ENCODE measurements around the gene GPX4.

GPX4 gene

GRCh38 chr19:1153891-1154730 lies 50.3 kb downstream of the GPX4 start:
- Histone ChIP-seq H2AFZ (ENCODE audit: low read depth, low read length) (no peak overlapping the region), H3K9me3 (ENCODE audit: insufficient read depth, low read length, severe bottlenecking) (no peaks in the 10 kb centered on the region), H3K79me2 (ENCODE audit: insufficient read depth, low read length) (peaks cover 23% of the 10 kb centered on the region), H3K27me3 (ENCODE audit: insufficient read depth, low read length, poor library complexity) (no peaks in the 10 kb centered on the region), H3K4me3 (ENCODE audit: low read depth in 1 of 2, low read length in 2 of 2) (no peak overlapping the region), H3K27ac (ENCODE audit: low read length) (no peak overlapping the region), H3K9ac (ENCODE audit: low read depth, low read length) (no peak overlapping the region), H3K36me3 (ENCODE audit: insufficient read depth, low read length) (peaks cover 20% of the 10 kb centered on the region), H3K4me2 (ENCODE audit: insufficient read depth, low read length) (no peak overlapping the region), H4K20me1 (ENCODE audit: insufficient read depth, low read length) (peaks cover 31% of the 10 kb centered on the region), H3K4me1 (ENCODE audit: insufficient read depth, low read length) (no peaks in the 10 kb centered on the region)
- DNase-seq (no peak), ATAC-seq (ENCODE audit: insufficient read depth, low read depth) (no peak)
- no peak for TF ChIP-seq CTCF (IDR thresholded peaks at IDR 0.05; ENCODE audit: borderline replicate concordance, extremely low read depth, low read length, poor library complexity, severe bottlenecking)
- no peak for TF ChIP-seq EZH2 (IDR thresholded peaks at IDR 0.05; ENCODE audit: borderline replicate concordance, low read depth, low read length, severe bottlenecking)

GRCh38 chr19:1154731-1155351 lies 51.0 kb downstream of the GPX4 start:
- Histone ChIP-seq H3K9ac (ENCODE audit: low read depth, low read length) (no peak overlapping the region), H3K4me2 (ENCODE audit: insufficient read depth, low read length) (no peak overlapping the region), H3K79me2 (ENCODE audit: insufficient read depth, low read length) (peaks cover 25% of the 10 kb centered on the region), H3K9me3 (ENCODE audit: insufficient read depth, low read length, severe bottlenecking) (no peaks in the 10 kb centered on the region), H3K36me3 (ENCODE audit: insufficient read depth, low read length) (peaks cover 20% of the 10 kb centered on the region), H3K27ac (ENCODE audit: low read length) (no peak overlapping the region), H2AFZ (ENCODE audit: low read depth, low read length) (no peak overlapping the region), H4K20me1 (ENCODE audit: insufficient read depth, low read length) (peaks cover 32% of the 10 kb centered on the region), H3K4me3 (ENCODE audit: low read depth in 1 of 2, low read length in 2 of 2) (no peak overlapping the region), H3K4me1 (ENCODE audit: insufficient read depth, low read length) (no peaks in the 10 kb centered on the region), H3K27me3 (ENCODE audit: insufficient read depth, low read length, poor library complexity) (no peaks in the 10 kb centered on the region)
- ATAC-seq (ENCODE audit: insufficient read depth, low read depth) (no peak; the same call in 2 of the 3 replicates), DNase-seq (no peak)
- no peak for TF ChIP-seq EZH2 (IDR thresholded peaks at IDR 0.05; ENCODE audit: borderline replicate concordance, low read depth, low read length, severe bottlenecking)
- TF ChIP-seq CTCF (IDR thresholded peaks at IDR 0.05; ENCODE audit: borderline replicate concordance, extremely low read depth, low read length, poor library complexity, severe bottlenecking) = no peak

- DNase-seq (no peak), ATAC-seq (ENCODE audit: insufficient read depth, low read depth) (no peak)
- Histone ChIP-seq H3K4me1 (ENCODE audit: insufficient read depth, low read length) (no peaks in the 10 kb centered on the region), H3K27me3 (ENCODE audit: insufficient read depth, low read length, poor library complexity) (no peaks in the 10 kb centered on the region), H3K9ac (ENCODE audit: low read depth, low read length) (no peak overlapping the region), H2AFZ (ENCODE audit: low read depth, low read length) (no peak overlapping the region), H4K20me1 (ENCODE audit: insufficient read depth, low read length) (peaks cover 32% of the 10 kb centered on the region), H3K27ac (ENCODE audit: low read length) (no peak overlapping the region), H3K79me2 (ENCODE audit: insufficient read depth, low read length) (peaks cover 28% of the 10 kb centered on the region), H3K36me3 (ENCODE audit: insufficient read depth, low read length) (peaks cover 20% of the 10 kb centered on the region), H3K4me3 (ENCODE audit: low read depth in 1 of 2, low read length in 2 of 2) (no peak overlapping the region), H3K9me3 (ENCODE audit: insufficient read depth, low read length, severe bottlenecking) (no peaks in the 10 kb centered on the region), H3K4me2 (ENCODE audit: insufficient read depth, low read length) (no peak overlapping the region)
- TF ChIP-seq EZH2 (IDR thresholded peaks at IDR 0.05; ENCODE audit: borderline replicate concordance, low read depth, low read length, severe bottlenecking) (no peak), CTCF (IDR thresholded peaks at IDR 0.05; ENCODE audit: borderline replicate concordance, extremely low read depth, low read length, poor library complexity, severe bottlenecking) (no peak)
Observed at GRCh38 chr19:1155352-1156304, 51.8 kb downstream of the GPX4 start.
